K562 (cell line): ENCODE results near the gene TCF19. TPM values are rescaled to one million over a fixed set of nuclear protein-coding genes. Genes with fewer than 3 reads are reported as not detected.

Experiments
- GATA2 ChIP-seq: sonication (generic); formaldehyde crosslinking; IDR thresholded peaks from 2 replicates; pipeline ENCODE4 v1.4.0; 2020; ENCODE audit warnings: mild to moderate bottlenecking, missing genetic modification reagents
- GTF2B ChIP-seq: IDR thresholded peaks from 2 replicates; pipeline ENCODE4 v1.6.1; 2011; ENCODE audit not compliant: insufficient read length; ENCODE audit errors: extremely low read depth
- HNRNPK ChIP-seq: fragments of 200-400 bp; formaldehyde crosslinking; IDR thresholded peaks from one replicate; pipeline ENCODE4 v1.6.1; 2018; ENCODE audit warnings: mild to moderate bottlenecking, low read depth, low read length; ENCODE audit not compliant: poor library complexity, severe bottlenecking
- HNRNPLL ChIP-seq: fragments of 200-400 bp; formaldehyde crosslinking; IDR thresholded peaks from 2 replicates; pipeline ENCODE4 v1.6.1; 2017; ENCODE audit warnings: low read length, low read depth, mild to moderate bottlenecking; ENCODE audit not compliant: poor library complexity, severe bottlenecking
- L3MBTL2 ChIP-seq: fragments of 450-650 bp; IDR thresholded peaks from 2 replicates; pipeline ENCODE4 v1.6.1; 2016; ENCODE audit warnings: mild to moderate bottlenecking, moderate library complexity
- NRF1 ChIP-seq, 2 experiments: fragments of 450-650 bp; IDR thresholded peaks in 1 of 2; conservative IDR thresholded peaks in 1 of 2; 2 replicates each; pipeline ENCODE4 v1.6.1; 2014; ENCODE audit warnings: mild to moderate bottlenecking in 2 of 2
- RBFOX2 ChIP-seq: fragments of 200-400 bp; formaldehyde crosslinking; IDR thresholded peaks from 2 replicates; pipeline ENCODE4 v1.6.1; 2017; ENCODE audit warnings: low read depth, mild to moderate bottlenecking, low read length, moderate library complexity
- SAP30 ChIP-seq: fragments of 200-600 bp; sonication (generic); IDR thresholded peaks from 2 replicates; pipeline ENCODE4 v1.6.1; 2012; ENCODE audit warnings: borderline replicate concordance, low read depth, mild to moderate bottlenecking, moderate library complexity, low read length, control low read depth, inconsistent platforms; ENCODE audit not compliant: insufficient read depth, poor library complexity, severe bottlenecking
- TOE1 ChIP-seq, 2 experiments: fragments of 450-650 bp in 1 of 2; sonication (generic) in 1 of 2; formaldehyde crosslinking in 1 of 2; IDR thresholded peaks; 2 replicates each; pipeline versions ENCODE4 v1.7.1 to v1.8.0; 2016 to 2022; ENCODE audit warnings: borderline replicate concordance in 2 of 2, mild to moderate bottlenecking in 2 of 2, antibody characterized with exemption in 1 of 2, inconsistent platforms in 1 of 2, low read depth in 1 of 2, missing genetic modification reagents in 1 of 2, moderate library complexity in 1 of 2
- ZBTB40 ChIP-seq, 2 experiments: fragments of 450-650 bp in 1 of 2; sonication (generic) in 1 of 2; formaldehyde crosslinking in 1 of 2; IDR thresholded peaks; 2 replicates each; pipeline versions ENCODE4 v1.7.1 to v1.9.0; 2016 to 2022; ENCODE audit warnings: inconsistent platforms in 1 of 2, mild to moderate bottlenecking in 1 of 2, missing genetic modification reagents in 1 of 2
- ZNF316 ChIP-seq: fragments of 450-650 bp; IDR thresholded peaks from 2 replicates; pipeline ENCODE4 v1.6.1; 2016
- polyA plus RNA-seq, 8 experiments: library from polyadenylated mRNA; depleted of rRNA in 4 of 8; stranded (reverse) in 5 of 8; unstranded in 3 of 8; fragments of >200 nt; fragmentation: Nextera tagmentation in 2 of 8; fragmentation: Illumina TruSeq in 1 of 8; extraction: Ambion mirVana in 2 of 8; extraction: Trizol in 1 of 8; gene quantifications; 2 replicates each; pipeline versions ENCODE4 v1.2.1 to v1.2.3, GENCODE V29; 2011 to 2014; ENCODE audit warnings: inconsistent platforms in 1 of 8, missing spikeins in 1 of 8
- total RNA-seq, 7 experiments: library from RNA; depleted of rRNA in 6 of 7; stranded (reverse); fragments of >200 nt in 6 of 7; fragmentation: Illumina TruSeq in 2 of 7; extraction: Trizol in 2 of 7; gene quantifications; 2 replicates each; pipeline versions ENCODE4 v1.2.1 to v1.2.3, GENCODE V29; 2011 to 2021; ENCODE audit warnings: low replicate concordance in 1 of 7
- TF ChIP-seq, protein P1 (sequence below): fragments of 450-650 bp; IDR thresholded peaks from 2 replicates; pipeline ENCODE4 v1.7.0; 2016; ENCODE audit warnings: borderline replicate concordance

The TCF19 gene
- total and polyA plus RNA-seq, 9 of the 15 experiments (the other 6 are each of a cell fraction or from before 2014, with no cell fraction given) = 4.2 to 42.5 (median 25.7) TPM

DNA sequence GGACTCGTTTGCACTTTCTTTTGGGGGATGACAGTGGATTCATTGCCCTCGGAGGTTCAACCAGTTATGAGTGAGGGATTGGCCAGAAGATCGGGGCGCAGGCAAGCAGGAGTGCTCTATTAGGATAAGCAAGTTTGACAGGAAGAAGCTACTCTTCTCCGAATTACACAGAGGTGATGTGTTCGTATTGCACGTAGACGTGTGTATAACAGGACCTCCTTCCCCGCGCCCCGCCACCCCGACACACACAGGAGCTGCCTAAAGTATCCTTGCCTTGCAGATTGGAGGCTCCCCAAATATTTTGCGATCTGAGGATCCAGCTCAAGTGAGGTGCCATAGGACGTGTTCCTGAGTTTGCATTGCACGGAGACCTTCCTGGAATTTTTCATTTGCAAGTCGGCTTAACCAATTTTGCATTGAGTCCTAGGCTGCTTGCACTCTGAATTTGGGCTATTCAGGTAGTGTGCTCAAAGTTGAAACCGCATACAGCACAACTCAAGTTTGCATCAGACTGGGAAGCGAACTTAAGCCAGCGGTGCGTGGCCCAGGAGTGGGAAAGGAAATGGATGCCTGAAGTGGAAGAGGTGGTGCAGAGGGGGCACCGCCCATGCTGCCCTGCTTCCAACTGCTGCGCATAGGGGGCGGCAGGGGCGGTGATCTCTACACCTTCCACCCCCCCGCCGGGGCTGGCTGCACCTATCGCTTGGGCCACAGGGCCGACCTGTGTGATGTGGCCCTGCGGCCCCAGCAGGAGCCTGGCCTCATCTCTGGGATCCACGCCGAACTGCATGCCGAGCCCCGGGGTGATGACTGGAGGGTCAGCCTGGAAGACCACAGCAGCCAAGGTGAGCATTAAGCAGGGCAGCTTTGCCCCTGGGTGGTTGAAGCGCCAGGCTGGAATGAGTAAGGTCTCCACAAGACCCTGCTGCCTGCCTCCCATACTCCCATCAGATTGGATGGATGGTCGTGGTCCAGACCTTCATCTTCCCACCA, 770 bp downstream of the TCF19 start (continued):
- TF ChIP-seq RBFOX2 (peak; percentile 42; the same call in 1 of the 2 replicates), ZNF316 (no peak), GTF2B (no peak), NRF1 (conservative IDR thresholded peaks at IDR 0.05 in 1 of 2, IDR thresholded peaks at IDR 0.05 in 1 of 2) (peak in 1 of 2 experiments; percentile 34; a peak in 1 of 4 replicates), GATA2 (CRISPR knock-in tag) (no peak), HNRNPK (no peak), HNRNPLL (no peak), L3MBTL2 (no peak), TOE1 (IDR thresholded peaks at IDR 0.05; ENCODE audit: borderline replicate concordance) (0 out of 2 replicates have a peak, but pooled peaks have one; percentile 52), TOE1 (CRISPR knock-in tag; IDR thresholded peaks at IDR 0.05; ENCODE audit: borderline replicate concordance, low read depth) (no peak), SAP30 (no peak), ZBTB40 (IDR thresholded peaks at IDR 0.05) (no peak), ZBTB40 (CRISPR knock-in tag; IDR thresholded peaks at IDR 0.05) (no peak)
- TF ChIP-seq, protein P1, sequence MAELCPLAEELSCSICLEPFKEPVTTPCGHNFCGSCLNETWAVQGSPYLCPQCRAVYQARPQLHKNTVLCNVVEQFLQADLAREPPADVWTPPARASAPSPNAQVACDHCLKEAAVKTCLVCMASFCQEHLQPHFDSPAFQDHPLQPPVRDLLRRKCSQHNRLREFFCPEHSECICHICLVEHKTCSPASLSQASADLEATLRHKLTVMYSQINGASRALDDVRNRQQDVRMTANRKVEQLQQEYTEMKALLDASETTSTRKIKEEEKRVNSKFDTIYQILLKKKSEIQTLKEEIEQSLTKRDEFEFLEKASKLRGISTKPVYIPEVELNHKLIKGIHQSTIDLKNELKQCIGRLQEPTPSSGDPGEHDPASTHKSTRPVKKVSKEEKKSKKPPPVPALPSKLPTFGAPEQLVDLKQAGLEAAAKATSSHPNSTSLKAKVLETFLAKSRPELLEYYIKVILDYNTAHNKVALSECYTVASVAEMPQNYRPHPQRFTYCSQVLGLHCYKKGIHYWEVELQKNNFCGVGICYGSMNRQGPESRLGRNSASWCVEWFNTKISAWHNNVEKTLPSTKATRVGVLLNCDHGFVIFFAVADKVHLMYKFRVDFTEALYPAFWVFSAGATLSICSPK = 0 out of 2 replicates have a peak, but pooled peaks have one; percentile 0
